Measurements from ENCODE around the gene ANO10.

DNA sequence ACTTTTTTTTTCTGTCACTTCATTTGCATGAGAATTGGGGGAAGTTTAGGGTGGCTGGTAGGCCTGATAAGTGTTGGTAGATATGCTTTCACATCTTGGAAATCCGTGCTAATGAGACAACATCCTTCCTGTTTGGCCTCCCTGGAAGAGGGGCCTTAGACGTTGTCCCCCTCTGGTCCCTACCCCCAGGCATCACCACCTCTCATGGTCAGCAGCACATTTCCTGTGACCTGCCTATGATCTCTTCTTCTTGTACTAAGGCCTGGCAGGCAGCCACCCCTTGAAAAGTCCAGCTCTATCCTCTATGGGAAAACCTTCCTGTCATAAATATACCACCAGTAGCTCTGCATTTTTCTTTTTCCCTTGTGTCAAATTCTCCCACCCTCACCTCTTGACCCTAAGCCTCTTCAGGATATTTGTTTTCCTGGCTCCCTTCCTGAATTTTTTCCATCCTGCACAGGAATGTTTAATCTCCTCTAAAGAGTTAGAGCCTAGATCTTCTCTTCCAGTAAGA is 227.7 kb downstream of the ANO10 start:
- TF ChIP-seq, protein P1, sequence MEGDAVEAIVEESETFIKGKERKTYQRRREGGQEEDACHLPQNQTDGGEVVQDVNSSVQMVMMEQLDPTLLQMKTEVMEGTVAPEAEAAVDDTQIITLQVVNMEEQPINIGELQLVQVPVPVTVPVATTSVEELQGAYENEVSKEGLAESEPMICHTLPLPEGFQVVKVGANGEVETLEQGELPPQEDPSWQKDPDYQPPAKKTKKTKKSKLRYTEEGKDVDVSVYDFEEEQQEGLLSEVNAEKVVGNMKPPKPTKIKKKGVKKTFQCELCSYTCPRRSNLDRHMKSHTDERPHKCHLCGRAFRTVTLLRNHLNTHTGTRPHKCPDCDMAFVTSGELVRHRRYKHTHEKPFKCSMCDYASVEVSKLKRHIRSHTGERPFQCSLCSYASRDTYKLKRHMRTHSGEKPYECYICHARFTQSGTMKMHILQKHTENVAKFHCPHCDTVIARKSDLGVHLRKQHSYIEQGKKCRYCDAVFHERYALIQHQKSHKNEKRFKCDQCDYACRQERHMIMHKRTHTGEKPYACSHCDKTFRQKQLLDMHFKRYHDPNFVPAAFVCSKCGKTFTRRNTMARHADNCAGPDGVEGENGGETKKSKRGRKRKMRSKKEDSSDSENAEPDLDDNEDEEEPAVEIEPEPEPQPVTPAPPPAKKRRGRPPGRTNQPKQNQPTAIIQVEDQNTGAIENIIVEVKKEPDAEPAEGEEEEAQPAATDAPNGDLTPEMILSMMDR (IDR thresholded peaks at IDR 0.05), result no peak
- no peak for TF ChIP-seq POLR2A (IDR thresholded peaks at IDR 0.05)

Data from heart left ventricle (tissue), 13 donors.